22Rv1 (cell line): ENCODE data around the gene TBCA.

Experiments
- CTCF ChIP-seq: fragments of 450-650 bp; IDR thresholded peaks from 2 replicates; pipeline ENCODE4 v1.5.1; 2017; ENCODE audit warnings: mild to moderate bottlenecking
- ZFX ChIP-seq: fragments of 450-650 bp; IDR thresholded peaks from 2 replicates; pipeline ENCODE4 v1.6.1; 2017; ENCODE audit warnings: antibody characterized with exemption, borderline replicate concordance

GRCh38 chr5:77812926-77813589 lies 36.9 kb upstream of the TBCA start:
- no peak for TF ChIP-seq CTCF
- no peak for TF ChIP-seq ZFX
